ENCODE data around the gene CEP70. TPM values are rescaled to one million over a fixed set of nuclear protein-coding genes. Genes with fewer than 3 reads are reported as not detected.
"Not testable (repeated sequence)": the region's sequence is repeated elsewhere in the genome, so short reads cannot be mapped to it uniquely, and the experiment has no call there.

The CEP70 gene
- total RNA-seq, 2 experiments from 2014 or later, result 24.9 to 28.3 TPM

GRCh38 chr3:138569624-138570023, 24.4 kb downstream of the CEP70 start:
- H3K27ac Mint-ChIP-seq; H3K27me3 Mint-ChIP-seq; DNase-seq; H3K9me3 Mint-ChIP-seq; ATAC-seq (ENCODE audit: low read depth); H3K4me3 Mint-ChIP-seq; POLR2A ChIA-PET; H3K4me1 Mint-ChIP-seq: not testable (repeated sequence)
- H3K36me3 Mint-ChIP-seq, result peaks cover 50% of the 10 kb centered on the region

DNA sequence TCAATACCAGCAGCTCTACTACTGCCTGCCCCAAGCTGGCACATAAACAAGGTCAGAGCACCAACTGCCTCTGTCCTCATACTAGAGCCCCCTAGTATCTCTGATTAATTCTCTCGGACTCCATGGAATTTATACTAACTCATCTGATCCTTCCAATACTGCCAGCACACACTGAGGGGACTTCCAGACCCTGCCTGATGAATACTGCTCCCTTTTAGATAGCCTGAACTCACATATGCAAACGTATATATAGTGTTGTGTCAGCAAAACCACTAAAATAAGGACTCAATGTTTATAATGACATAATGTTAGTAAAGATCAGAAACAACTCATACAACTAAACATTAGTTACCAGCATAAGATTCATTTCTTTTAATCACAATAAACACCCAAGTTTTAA, 25.0 kb downstream of the CEP70 start:
- DNase-seq, result no peak
- Mint-ChIP-seq H3K4me3 (no peak overlapping the region), H3K9me3 (peaks cover 10% of the 10 kb centered on the region), H3K4me1 (peaks cover 5% of the 10 kb centered on the region), H3K36me3 (peaks cover 52% of the 10 kb centered on the region), H3K27me3 (no peaks in the 10 kb centered on the region), H3K27ac (no peak overlapping the region)
- ATAC-seq (ENCODE audit: low read depth), result no peak
- POLR2A ChIA-PET, result no interaction called here

- DNase-seq (no peak), ATAC-seq (ENCODE audit: low read depth) (no peak)
- no peak overlapping the region for H3K4me3 Mint-ChIP-seq
- peaks cover 6% of the 10 kb centered on the region for H3K4me1 Mint-ChIP-seq
- H3K36me3 Mint-ChIP-seq, result peaks cover 43% of the 10 kb centered on the region
- POLR2A ChIA-PET, result no interaction called here
- H3K9me3 Mint-ChIP-seq, result peaks cover 6% of the 10 kb centered on the region
- no peak overlapping the region for H3K27ac Mint-ChIP-seq
- no peaks in the 10 kb centered on the region for H3K27me3 Mint-ChIP-seq
Observed at GRCh38 chr3:138567403-138567802, 26.7 kb downstream of the CEP70 start.

DNA sequence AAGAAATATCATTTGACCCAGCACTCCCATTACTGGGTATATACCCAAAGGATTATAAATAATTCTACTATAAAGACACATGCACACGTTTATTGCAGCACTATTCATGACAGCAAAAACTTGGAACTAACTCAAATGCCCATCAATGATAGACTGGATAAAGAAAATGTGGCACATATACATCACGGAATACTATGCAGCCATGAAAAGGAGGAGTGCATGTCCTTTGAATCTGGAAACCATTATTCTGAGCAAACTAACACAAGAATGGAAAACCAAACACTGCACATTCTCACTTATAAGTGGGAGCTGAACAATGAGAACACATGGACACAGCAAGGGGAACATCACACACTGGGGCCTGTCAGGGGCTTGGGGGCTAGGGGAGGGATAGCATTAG, 27.8 kb downstream of the CEP70 start:
- POLR2A ChIA-PET; ATAC-seq (ENCODE audit: low read depth); DNase-seq; H3K27me3 Mint-ChIP-seq; H3K27ac Mint-ChIP-seq; H3K4me1 Mint-ChIP-seq; H3K9me3 Mint-ChIP-seq; H3K4me3 Mint-ChIP-seq: not testable (repeated sequence)
- H3K36me3 Mint-ChIP-seq, result peaks cover 43% of the 10 kb centered on the region

DNA sequence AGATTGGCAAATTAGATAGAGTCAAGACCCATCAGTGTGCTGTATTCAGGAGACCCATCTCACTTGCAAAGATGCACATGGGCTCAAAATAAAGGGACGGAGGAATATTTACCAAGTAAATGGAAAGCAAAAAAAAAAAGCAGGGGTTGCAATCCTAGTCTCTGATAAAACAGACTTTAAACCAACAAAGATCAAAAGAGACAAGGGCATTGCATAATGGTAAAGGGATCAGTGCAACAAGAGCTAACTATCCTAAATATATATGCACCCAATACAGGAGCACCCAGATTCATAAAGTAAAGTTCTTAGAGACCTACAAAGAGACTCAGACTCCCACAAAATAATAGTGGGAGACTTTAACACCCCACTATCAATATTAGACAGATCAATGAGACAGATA, 31.2 kb downstream of the CEP70 start:
- DNase-seq; ATAC-seq (ENCODE audit: low read depth); H3K27ac Mint-ChIP-seq; H3K4me3 Mint-ChIP-seq; H3K27me3 Mint-ChIP-seq; POLR2A ChIA-PET; H3K4me1 Mint-ChIP-seq: not testable (repeated sequence)
- Mint-ChIP-seq H3K36me3 (peaks cover 58% of the 10 kb centered on the region), H3K9me3 (peaks cover 18% of the 10 kb centered on the region)

DNA sequence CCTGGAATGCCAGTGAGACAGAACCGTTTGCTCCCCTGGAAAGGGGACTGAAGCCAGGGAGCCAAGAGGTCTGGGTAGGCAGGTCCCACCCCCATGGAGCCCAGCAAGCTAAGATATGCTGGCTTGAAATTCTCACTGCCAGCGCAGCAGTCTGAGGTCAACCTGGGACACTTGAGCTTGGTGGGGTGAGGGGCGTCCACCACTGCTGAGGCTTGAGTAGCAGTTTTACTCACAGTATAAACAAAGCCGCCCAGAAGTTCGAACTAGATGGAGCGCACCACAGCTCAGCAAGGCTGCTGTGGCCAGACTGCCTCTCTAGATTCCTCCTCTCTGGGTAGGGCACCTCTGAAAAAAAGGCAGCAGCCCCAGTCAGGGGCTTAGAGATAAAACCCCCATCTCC, 33.6 kb downstream of the CEP70 start:
- ATAC-seq (ENCODE audit: low read depth) (no peak), DNase-seq (no peak)
- no peak overlapping the region for H3K4me3 Mint-ChIP-seq
- POLR2A ChIA-PET, result no interaction called here
- H3K36me3 Mint-ChIP-seq, result peaks cover 59% of the 10 kb centered on the region
- H3K27ac Mint-ChIP-seq, result no peak overlapping the region
- H3K4me1 Mint-ChIP-seq, result peaks cover 3% of the 10 kb centered on the region
- peaks cover 21% of the 10 kb centered on the region for H3K9me3 Mint-ChIP-seq
- H3K27me3 Mint-ChIP-seq, result no peaks in the 10 kb centered on the region

- Mint-ChIP-seq H3K27me3 (no peaks in the 10 kb centered on the region), H3K4me1 (peaks cover 4% of the 10 kb centered on the region), H3K4me3 (no peak overlapping the region), H3K27ac (no peak overlapping the region), H3K36me3 (peaks cover 65% of the 10 kb centered on the region), H3K9me3 (peaks cover 22% of the 10 kb centered on the region)
- DNase-seq (no peak), ATAC-seq (ENCODE audit: low read depth) (no peak)
- POLR2A ChIA-PET, result no interaction called here
Observed at GRCh38 chr3:138559134-138559533, 34.9 kb downstream of the CEP70 start.

DNA sequence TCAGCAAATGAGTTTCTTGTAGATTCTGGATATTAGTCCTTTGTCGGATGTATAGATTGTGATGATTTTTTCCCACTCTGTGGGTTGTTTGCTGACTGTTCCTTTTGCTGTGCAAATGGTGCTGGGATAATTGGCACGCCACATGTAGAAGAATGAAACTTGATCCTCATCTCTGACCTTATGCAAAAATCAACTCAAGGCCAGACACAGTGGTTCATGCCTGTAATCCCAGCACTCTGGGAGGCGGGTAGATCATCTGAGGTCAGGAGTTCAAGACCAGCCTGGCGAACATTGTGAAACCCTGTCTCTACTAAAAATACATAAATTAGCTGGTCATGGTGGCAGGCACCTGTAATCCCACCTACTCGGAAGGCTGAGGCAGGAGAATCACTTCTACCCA, 39.3 kb downstream of the CEP70 start:
- not testable (repeated sequence) for H3K4me3 Mint-ChIP-seq
- Mint-ChIP-seq H3K4me1 (peaks cover 14% of the 10 kb centered on the region), H3K9me3 (peaks cover 32% of the 10 kb centered on the region)

DNA sequence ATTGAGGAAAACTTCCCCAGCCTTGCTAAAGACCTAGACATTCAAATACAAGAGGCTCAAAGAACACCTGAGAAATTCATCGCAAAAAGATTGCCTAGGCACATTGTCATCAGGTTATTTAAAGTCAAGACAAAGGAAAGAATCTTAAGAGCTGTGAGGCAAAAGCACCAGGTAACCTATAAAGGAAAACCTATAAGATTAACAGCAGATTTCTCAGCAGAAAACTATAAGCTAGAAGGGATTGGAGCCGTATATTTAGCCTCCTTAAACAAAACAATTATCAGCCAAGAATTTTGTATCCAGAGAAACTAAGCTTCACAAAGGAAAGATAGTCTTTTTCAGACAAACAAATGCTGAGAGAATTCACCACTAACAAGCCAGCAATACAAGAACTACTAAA, 43.1 kb downstream of the CEP70 start:
- POLR2A ChIA-PET; DNase-seq; H3K27ac Mint-ChIP-seq; H3K4me3 Mint-ChIP-seq; ATAC-seq (ENCODE audit: low read depth); H3K27me3 Mint-ChIP-seq: not testable (repeated sequence)
- Mint-ChIP-seq H3K9me3 (peaks cover 38% of the 10 kb centered on the region), H3K36me3 (peaks cover 84% of the 10 kb centered on the region), H3K4me1 (peaks cover 14% of the 10 kb centered on the region)

More for the DNA sequence above, 39.3 kb downstream of the CEP70 start:
- DNase-seq; H3K27ac Mint-ChIP-seq; H3K27me3 Mint-ChIP-seq; POLR2A ChIA-PET; ATAC-seq (ENCODE audit: low read depth): not testable (repeated sequence)
- H3K36me3 Mint-ChIP-seq, result peaks cover 77% of the 10 kb centered on the region

GRCh38 chr3:138549179-138549977, 44.7 kb downstream of the CEP70 start:
- peaks cover 14% of the 10 kb centered on the region for H3K4me1 Mint-ChIP-seq
- H3K4me3 Mint-ChIP-seq, result no peak overlapping the region
- POLR2A ChIA-PET, result no interaction called here
- H3K27ac Mint-ChIP-seq, result no peak overlapping the region
- H3K27me3 Mint-ChIP-seq, result no peaks in the 10 kb centered on the region
- ATAC-seq (ENCODE audit: low read depth), result no peak
- peaks cover 38% of the 10 kb centered on the region for H3K9me3 Mint-ChIP-seq
- no peak for DNase-seq
- H3K36me3 Mint-ChIP-seq, result peaks cover 79% of the 10 kb centered on the region

DNA sequence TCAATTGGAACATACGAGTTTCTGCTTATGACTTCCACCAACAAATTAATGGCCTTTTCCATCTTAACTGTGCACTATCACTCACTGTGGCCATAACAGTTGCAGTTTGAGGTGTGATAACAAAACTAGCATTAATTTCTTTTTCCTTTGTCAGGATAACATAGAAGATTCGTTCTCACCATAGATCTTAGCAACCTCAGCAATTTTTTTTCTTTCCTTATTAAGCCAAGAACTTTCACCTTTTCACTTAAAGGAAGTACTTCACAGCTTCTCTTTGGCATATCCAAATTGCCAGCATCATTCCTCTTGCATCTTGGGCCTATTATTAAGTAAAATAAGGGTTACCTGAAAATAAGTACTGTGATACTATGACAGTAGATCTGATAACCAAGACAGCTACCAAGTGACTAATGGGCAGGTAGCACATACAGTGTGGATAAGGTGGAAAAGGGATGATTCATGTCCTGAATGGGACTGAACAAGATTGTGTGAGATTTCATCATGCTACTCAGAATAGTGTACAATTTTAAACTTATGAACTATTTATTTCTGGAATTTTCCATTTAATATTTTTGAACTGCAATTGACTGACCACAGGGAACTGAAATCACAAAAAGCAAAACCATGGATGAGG, 46.6 kb downstream of the CEP70 start:
- POLR2A ChIA-PET, result no interaction called here
- ATAC-seq (ENCODE audit: low read depth) (no peak), DNase-seq (no peak)
- peaks cover 71% of the 10 kb centered on the region for H3K36me3 Mint-ChIP-seq
- no peaks in the 10 kb centered on the region for H3K27me3 Mint-ChIP-seq
- peaks cover 38% of the 10 kb centered on the region for H3K9me3 Mint-ChIP-seq
- peaks cover 6% of the 10 kb centered on the region for H3K4me1 Mint-ChIP-seq
- no peak overlapping the region for H3K27ac Mint-ChIP-seq
- H3K4me3 Mint-ChIP-seq, result no peak overlapping the region

GRCh38 chr3:138544546-138544945, 49.5 kb downstream of the CEP70 start:
- DNase-seq (no peak), ATAC-seq (ENCODE audit: low read depth) (no peak)
- H3K27ac Mint-ChIP-seq, result no peak overlapping the region
- H3K4me1 Mint-ChIP-seq, result no peaks in the 10 kb centered on the region
- H3K27me3 Mint-ChIP-seq, result no peaks in the 10 kb centered on the region
- POLR2A ChIA-PET, result no interaction called here
- peaks cover 68% of the 10 kb centered on the region for H3K36me3 Mint-ChIP-seq
- peaks cover 28% of the 10 kb centered on the region for H3K9me3 Mint-ChIP-seq
- H3K4me3 Mint-ChIP-seq, result no peak overlapping the region

- ATAC-seq (ENCODE audit: low read depth) (no peak), DNase-seq (no peak)
- Mint-ChIP-seq H3K36me3 (peaks cover 67% of the 10 kb centered on the region), H3K27me3 (no peaks in the 10 kb centered on the region), H3K4me1 (no peaks in the 10 kb centered on the region), H3K4me3 (no peak overlapping the region), H3K27ac (no peak overlapping the region), H3K9me3 (peaks cover 24% of the 10 kb centered on the region)
- POLR2A ChIA-PET, result no interaction called here
Observed at GRCh38 chr3:138542977-138543376, 51.1 kb downstream of the CEP70 start.

DNA sequence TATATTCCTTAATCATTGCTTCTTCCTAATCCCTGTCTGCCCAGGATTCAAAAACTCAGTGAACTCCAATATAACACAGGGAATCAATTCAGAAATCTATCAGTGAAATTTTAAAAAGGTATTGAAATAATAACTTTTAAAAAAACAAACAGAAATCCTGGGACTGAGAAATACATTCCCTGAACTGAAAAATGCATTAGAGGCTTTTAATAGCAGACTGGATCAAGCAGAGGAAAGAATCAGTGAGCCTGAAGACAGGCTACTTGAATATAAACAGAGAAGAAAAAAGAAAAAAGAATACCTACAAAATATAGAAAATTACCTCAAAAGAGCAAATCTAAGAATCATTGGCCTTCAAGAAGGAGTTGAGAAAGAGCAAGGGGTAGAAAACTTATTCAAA, 54.7 kb downstream of the CEP70 start:
- Mint-ChIP-seq H3K27ac (no peak overlapping the region), H3K27me3 (no peaks in the 10 kb centered on the region), H3K4me1 (no peaks in the 10 kb centered on the region), H3K36me3 (peaks cover 61% of the 10 kb centered on the region), H3K9me3 (peaks cover 15% of the 10 kb centered on the region), H3K4me3 (no peak overlapping the region)
- ATAC-seq (ENCODE audit: low read depth) (no peak), DNase-seq (no peak)
- POLR2A ChIA-PET, result no interaction called here
